Colonic mucosa (tissue), 4 donors: ENCODE data around the gene APH1A. TPM values are rescaled to one million over a fixed set of nuclear protein-coding genes. Genes with fewer than 3 reads are reported as not detected.

Source experiments
- DNase-seq: peaks from one replicate; pipeline ENCODE4 v3.0.0-alpha.2; 2020
- H3K27ac ChIP-seq: fragments of 200-600 bp; one replicate; pipeline ENCODE4 v1.8.0; 2021
- H3K27me3 ChIP-seq: fragments of 200-600 bp; one replicate; pipeline ENCODE4 v1.8.0; 2021
- H3K36me3 ChIP-seq: fragments of 200-600 bp; one replicate; pipeline ENCODE4 v1.8.0; 2021
- H3K4me1 ChIP-seq: fragments of 200-600 bp; one replicate; pipeline ENCODE4 v1.8.0; 2021; ENCODE audit warnings: mild to moderate bottlenecking
- H3K4me3 ChIP-seq: fragments of 200-600 bp; one replicate; pipeline ENCODE4 v1.8.0; 2021
- H3K9ac ChIP-seq, 2 donors: one replicate each; pipeline ENCODE4 v1.7.0; 2013; ENCODE audit warnings: control low read depth in 2 of 2, low read depth in 2 of 2, low read length in 2 of 2
- H3K9me3 ChIP-seq: fragments of 200-600 bp; one replicate; pipeline ENCODE4 v1.8.0; 2021
- intact Hi-C: fragments of 100-400 bp; cut with DNase I; formaldehyde crosslinking; loops from one replicate; pipeline ENCODE4 v1.14.1; 2022
- total RNA-seq, 2 donors: library from RNA; stranded (reverse); fragmentation: NEBNext Ultra II Directional in 1 of 2; extraction: Animal tissue kit (Norgen Biotek cat#: 25700) in 1 of 2; gene quantifications; one replicate each; pipeline ENCODE4 v1.2.1, GENCODE V29; 2021
- TF ChIP-seq, protein P1 (sequence below): fragments of 200-600 bp; IDR thresholded peaks from one replicate; pipeline ENCODE4 v1.8.0; 2022; ENCODE audit warnings: antibody characterized with exemption, mild to moderate bottlenecking
- donor health status: healthy.
- donor health status: DM: no; HTN: no; CAD: no.
- donor health status: DM: no; HTN: no; CAD: no.

The APH1A gene
- total RNA-seq, 2 donors from 2014 or later: 180 to 209 TPM

DNA sequence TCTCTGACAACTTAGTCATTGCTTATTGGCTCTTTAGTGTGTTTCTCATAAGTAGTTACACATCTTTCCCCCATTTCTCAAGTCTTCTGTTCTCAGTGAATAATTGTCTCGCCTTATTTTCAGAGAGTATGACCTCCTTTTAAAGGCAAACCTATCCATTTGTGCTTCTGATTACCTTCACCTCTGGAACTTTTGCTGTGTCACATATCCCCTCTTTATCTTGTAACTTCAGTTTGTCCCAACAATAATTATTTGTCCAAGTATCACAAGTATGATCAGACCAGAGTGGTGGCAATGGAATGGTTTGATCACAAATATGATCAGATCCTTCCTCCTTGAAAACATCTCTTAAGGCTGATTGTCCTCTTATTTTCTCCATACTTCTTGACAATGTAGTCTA lies 19.6 kb upstream of the APH1A start:
- no peaks in the 10 kb centered on the region for H3K4me1 ChIP-seq
- no peak overlapping the region for H3K27ac ChIP-seq
- no peak overlapping the region for H3K4me3 ChIP-seq
- DNase-seq: no peak
- no peak overlapping the region for H3K9ac ChIP-seq
- TF ChIP-seq, protein P1, sequence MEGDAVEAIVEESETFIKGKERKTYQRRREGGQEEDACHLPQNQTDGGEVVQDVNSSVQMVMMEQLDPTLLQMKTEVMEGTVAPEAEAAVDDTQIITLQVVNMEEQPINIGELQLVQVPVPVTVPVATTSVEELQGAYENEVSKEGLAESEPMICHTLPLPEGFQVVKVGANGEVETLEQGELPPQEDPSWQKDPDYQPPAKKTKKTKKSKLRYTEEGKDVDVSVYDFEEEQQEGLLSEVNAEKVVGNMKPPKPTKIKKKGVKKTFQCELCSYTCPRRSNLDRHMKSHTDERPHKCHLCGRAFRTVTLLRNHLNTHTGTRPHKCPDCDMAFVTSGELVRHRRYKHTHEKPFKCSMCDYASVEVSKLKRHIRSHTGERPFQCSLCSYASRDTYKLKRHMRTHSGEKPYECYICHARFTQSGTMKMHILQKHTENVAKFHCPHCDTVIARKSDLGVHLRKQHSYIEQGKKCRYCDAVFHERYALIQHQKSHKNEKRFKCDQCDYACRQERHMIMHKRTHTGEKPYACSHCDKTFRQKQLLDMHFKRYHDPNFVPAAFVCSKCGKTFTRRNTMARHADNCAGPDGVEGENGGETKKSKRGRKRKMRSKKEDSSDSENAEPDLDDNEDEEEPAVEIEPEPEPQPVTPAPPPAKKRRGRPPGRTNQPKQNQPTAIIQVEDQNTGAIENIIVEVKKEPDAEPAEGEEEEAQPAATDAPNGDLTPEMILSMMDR: no peak
- H3K36me3 ChIP-seq: no peaks in the 10 kb centered on the region
- H3K27me3 ChIP-seq: no peaks in the 10 kb centered on the region
- intact Hi-C loops: no loop called here
- H3K9me3 ChIP-seq: no peaks in the 10 kb centered on the region

DNA sequence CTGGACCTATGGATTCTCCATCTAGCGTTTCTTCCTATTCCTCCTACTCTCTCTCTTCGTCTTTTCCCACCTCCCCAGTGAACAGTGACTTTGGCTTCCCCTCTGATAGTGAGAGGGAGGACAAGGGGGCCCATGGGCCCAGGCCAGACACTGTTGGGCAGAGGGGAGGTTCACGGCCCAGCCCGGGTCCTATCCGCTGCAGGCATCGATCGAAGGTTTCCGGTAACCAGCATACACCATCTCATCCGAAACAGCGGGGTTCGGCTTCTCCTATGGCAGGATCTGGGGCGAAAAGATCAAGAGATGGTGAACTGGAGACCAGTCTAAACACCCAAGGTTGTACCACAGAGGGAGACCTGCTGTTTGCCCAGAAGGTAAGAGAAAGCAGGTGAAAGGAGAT lies 14.4 kb upstream of the APH1A start:
- intact Hi-C loops: no loop called here
- no peak overlapping the region for H3K27ac ChIP-seq
- no peak overlapping the region for H3K4me3 ChIP-seq
- H3K9me3 ChIP-seq: no peaks in the 10 kb centered on the region
- H3K4me1 ChIP-seq: peaks cover 3% of the 10 kb centered on the region
- DNase-seq: no peak
- H3K27me3 ChIP-seq: no peaks in the 10 kb centered on the region
- TF ChIP-seq, protein P1: no peak
- no peak overlapping the region for H3K9ac ChIP-seq
- H3K36me3 ChIP-seq: no peaks in the 10 kb centered on the region

DNA sequence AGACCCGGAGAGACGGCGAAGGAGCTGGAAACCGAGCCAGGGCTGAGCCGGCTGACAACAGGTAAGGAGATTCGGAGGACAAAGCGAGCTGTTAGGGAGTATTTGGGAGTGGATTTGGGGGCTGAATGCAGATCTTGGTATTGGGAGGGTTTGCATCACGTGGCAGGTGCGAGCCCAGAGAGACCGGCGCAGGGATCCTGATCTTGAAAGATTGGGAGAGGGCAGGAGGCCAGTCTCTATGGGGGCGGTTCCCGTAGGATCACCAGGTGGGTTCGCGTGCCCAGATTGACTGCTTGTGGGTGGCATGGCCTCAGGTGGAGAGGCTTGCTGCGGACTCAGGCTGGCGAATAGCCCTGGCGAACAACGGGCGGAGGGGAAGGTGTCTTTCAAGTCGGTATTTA lies 13.7 kb upstream of the APH1A start:
- Histone ChIP-seq H3K27me3 (no peaks in the 10 kb centered on the region), H3K9me3 (no peaks in the 10 kb centered on the region), H3K36me3 (no peaks in the 10 kb centered on the region), H3K4me1 (peaks cover 3% of the 10 kb centered on the region), H3K27ac (no peak overlapping the region), H3K4me3 (peak overlapping the region; percentile 43), H3K9ac (peak overlapping the region; percentile 1 to 42)
- peak; percentile 40 for DNase-seq
- TF ChIP-seq, protein P1: no peak
- intact Hi-C loops: no loop called here

DNA sequence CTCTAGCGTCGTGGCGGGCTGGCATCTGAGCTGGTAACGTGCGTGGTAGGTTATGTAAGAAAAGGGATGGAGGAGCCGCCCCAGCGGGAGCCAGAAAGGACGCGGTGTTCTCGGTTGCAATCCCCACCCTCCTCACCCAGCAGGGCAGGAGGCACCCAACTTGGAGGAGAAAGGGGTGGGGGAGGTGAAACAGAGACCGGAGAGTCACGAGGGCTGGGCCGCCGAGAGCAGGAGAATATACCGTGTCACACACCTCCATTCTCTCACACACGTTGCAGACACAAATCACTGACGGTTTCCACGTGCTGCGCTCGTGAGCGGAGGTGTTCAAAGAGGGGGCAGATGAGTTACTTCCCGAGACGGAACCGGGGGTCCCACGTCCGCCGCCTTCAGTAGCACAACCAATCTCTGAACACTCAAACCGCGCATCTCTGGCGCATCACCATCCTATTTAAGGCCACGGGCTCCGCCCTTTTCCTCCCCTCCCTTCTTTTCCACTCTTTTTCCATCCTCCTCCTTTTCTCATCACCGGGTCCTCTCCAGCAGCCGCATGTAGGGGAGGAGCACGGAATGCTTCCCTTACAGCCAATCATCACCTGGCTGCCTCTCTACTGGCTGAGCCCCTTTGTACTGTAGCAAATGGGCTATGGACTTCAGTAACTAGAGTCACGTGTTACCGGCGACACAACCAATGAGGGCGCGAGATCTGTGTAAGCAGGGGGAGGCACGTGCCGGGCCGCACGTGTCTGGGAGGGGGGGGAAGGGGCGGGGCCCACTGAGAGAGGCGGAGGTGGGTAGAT lies 13.1 kb upstream of the APH1A start, which contains the start of gene CIART:
Gene CIART (plus strand): TSS at position 797 of the 800 bp plus-strand sequence. CDS start 714 bp downstream, outside the sequence.
- peaks cover 3% of the 10 kb centered on the region for H3K4me1 ChIP-seq
- H3K9me3 ChIP-seq: no peaks in the 10 kb centered on the region
- DNase-seq: peak; percentile 86
- no peaks in the 10 kb centered on the region for H3K36me3 ChIP-seq
- H3K27me3 ChIP-seq: no peaks in the 10 kb centered on the region
- TF ChIP-seq, protein P1: no peak
- H3K4me3 ChIP-seq: peak within 1 kb of the TSS; percentile 43
- intact Hi-C loops: loop anchor here (2.0 kb wide), 1 partner anchor 27 kb away; no protein-coding TSS in a partner anchor
- peak within 1 kb of the TSS; percentile 54 to 77 for H3K9ac ChIP-seq
- peak within 1 kb of the TSS; percentile 58 for H3K27ac ChIP-seq

DNA sequence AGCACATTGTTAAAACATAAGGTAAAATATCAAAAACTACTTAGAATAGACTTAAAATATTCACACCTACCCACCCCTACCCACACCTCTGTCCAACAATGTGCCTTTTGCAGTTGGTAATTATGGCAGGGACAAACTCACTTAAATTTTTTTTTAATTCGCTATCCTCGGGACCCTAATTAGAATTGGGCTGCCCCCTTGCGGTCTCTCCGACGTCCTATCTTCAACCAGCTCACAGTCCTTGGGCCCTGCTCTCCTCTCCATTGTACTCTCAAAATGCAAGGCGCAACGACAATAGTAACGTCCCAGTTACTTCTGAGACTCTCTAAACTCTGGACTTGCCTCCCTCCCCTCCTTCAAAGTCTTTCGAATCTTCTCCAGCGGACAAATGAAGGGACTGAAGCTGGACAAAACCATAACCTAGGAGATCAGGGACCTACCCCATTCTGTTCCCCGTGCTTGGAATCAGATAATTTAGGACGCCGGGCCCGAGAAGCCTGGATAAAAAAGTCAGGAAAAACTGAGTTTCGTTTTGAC lies 12.5 kb upstream of the APH1A start:
- peak overlapping the region; percentile 43 for H3K4me3 ChIP-seq
- no peaks in the 10 kb centered on the region for H3K9me3 ChIP-seq
- peak overlapping the region; percentile 54 to 77 for H3K9ac ChIP-seq
- intact Hi-C loops: loop anchor here (2.0 kb wide), 1 partner anchor 26 kb away; no protein-coding TSS in a partner anchor
- H3K36me3 ChIP-seq: no peaks in the 10 kb centered on the region
- peaks cover 3% of the 10 kb centered on the region for H3K4me1 ChIP-seq
- H3K27me3 ChIP-seq: no peaks in the 10 kb centered on the region
- TF ChIP-seq, protein P1: peak; percentile 49
- peak; percentile 82 for DNase-seq
- H3K27ac ChIP-seq: peak overlapping the region; percentile 58
